CD8-positive, alpha-beta memory T cell (primary cell): Measurements from ENCODE around the gene PGBD5. TPM values are rescaled to one million over a fixed set of nuclear protein-coding genes. Genes with fewer than 3 reads are reported as not detected.
A peak's percentile ranks its signal among the peaks of the same experiment; 100 is the strongest.

Experiments used
- CTCF ChIA-PET: fragments of 350-600 bp; sonication (Branson Sonifier 250); formaldehyde crosslinking; loops from one replicate; lab custom pipeline; 2021; ENCODE audit warnings: antibody characterized with exemption; lab: Charles Lee
- POLR2A ChIA-PET: fragments of 350-600 bp; sonication (Branson Sonifier 250); formaldehyde crosslinking; loops from one replicate; lab custom pipeline; 2021; ENCODE audit warnings: antibody characterized with exemption; lab: Charles Lee
- DNase-seq, 5 donors: peaks; one replicate each; pipeline versions ENCODE4 v3.0.0 to v3.0.0-alpha.2; 2020 to 2022; ENCODE audit warnings: mixed read lengths in 1 of 5
- H3K27ac ChIP-seq: one replicate; pipeline ENCODE4 v1.7.0; 2013; ENCODE audit warnings: low read depth, mild to moderate bottlenecking, low read length, moderate library complexity
- H3K27me3 ChIP-seq: 2 replicates; pipeline ENCODE4 v1.7.0; 2013; ENCODE audit warnings: low read length, mild to moderate bottlenecking; ENCODE audit not compliant: insufficient read depth, poor library complexity, severe bottlenecking
- H3K36me3 ChIP-seq: 2 replicates; pipeline ENCODE4 v1.7.0; 2013; ENCODE audit warnings: mild to moderate bottlenecking, low read length, moderate library complexity; ENCODE audit not compliant: insufficient read depth
- H3K4me1 ChIP-seq: 2 replicates; pipeline ENCODE4 v1.7.0; 2013; ENCODE audit warnings: mild to moderate bottlenecking, low read length, moderate library complexity; ENCODE audit not compliant: insufficient read depth
- H3K4me3 ChIP-seq: 2 replicates; pipeline ENCODE4 v1.7.0; 2013; ENCODE audit warnings: mild to moderate bottlenecking, low read length
- H3K9me3 ChIP-seq: 2 replicates; pipeline ENCODE4 v1.7.0; 2013; ENCODE audit warnings: mild to moderate bottlenecking, low read length
- H3K27ac Mint-ChIP-seq, 8 donors: one replicate each; pipeline ENCODE4 v1.8.0; 2020 to 2021; ENCODE audit warnings: mixed read lengths in 8 of 8, mild to moderate bottlenecking in 6 of 8, inconsistent platforms in 3 of 8, moderate library complexity in 3 of 8
- H3K27me3 Mint-ChIP-seq, 2 donors: one replicate each; pipeline ENCODE4 v1.8.0; 2020 to 2021; ENCODE audit warnings: mixed read lengths in 2 of 2, mild to moderate bottlenecking in 1 of 2, moderate library complexity in 1 of 2
- H3K36me3 Mint-ChIP-seq, 3 donors: one replicate each; pipeline ENCODE4 v1.8.0; 2020 to 2021; ENCODE audit warnings: mixed read lengths in 3 of 3, inconsistent platforms in 1 of 3, mild to moderate bottlenecking in 1 of 3
- H3K4me1 Mint-ChIP-seq, 3 donors: one replicate each; pipeline ENCODE4 v1.8.0; 2020 to 2021; ENCODE audit warnings: mixed read lengths in 3 of 3, inconsistent platforms in 1 of 3, mild to moderate bottlenecking in 1 of 3
- H3K4me3 Mint-ChIP-seq, 7 donors: one replicate each; pipeline ENCODE4 v1.8.0; 2020 to 2021; ENCODE audit warnings: mixed read lengths in 7 of 7, mild to moderate bottlenecking in 6 of 7, moderate library complexity in 4 of 7, inconsistent platforms in 2 of 7
- H3K9me3 Mint-ChIP-seq, 5 donors: one replicate each; pipeline ENCODE4 v1.8.0; 2020 to 2022; ENCODE audit warnings: mixed read lengths in 5 of 5, mild to moderate bottlenecking in 3 of 5, moderate library complexity in 2 of 5, inconsistent platforms in 1 of 5
- polyA plus RNA-seq: library from polyadenylated mRNA; unstranded; fragments of 300-500 nt; fragmentation: Illumina TruSeq; gene quantifications from one replicate; pipeline ENCODE4 v1.2.3, GENCODE V29; 2021
- total RNA-seq, 2 experiments: library from RNA; stranded (reverse); gene quantifications; one replicate each; pipeline ENCODE4 v1.2.3, GENCODE V29; 2021

Gene PGBD5
- total and polyA plus RNA-seq, 3 experiments from 2014 or later: not detected

DNA sequence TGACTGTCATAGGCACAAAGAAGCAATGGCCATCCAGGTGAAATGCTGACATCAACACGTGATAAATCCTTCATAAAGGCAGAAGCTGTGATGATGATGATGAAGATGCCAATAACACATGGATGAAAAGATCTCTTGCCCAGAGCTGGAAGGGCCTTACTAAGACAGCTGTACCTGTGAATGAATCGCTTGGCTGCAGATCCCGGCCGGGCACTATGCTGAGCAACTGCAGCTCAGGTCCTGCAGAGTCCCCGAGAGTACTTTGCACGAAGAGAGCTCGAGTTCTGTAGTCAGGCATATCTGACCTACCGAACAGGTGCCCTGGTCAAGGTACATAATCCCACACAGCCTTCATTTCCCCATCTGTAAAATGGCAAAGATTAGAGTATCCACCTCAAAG lies 48.8 kb downstream of the PGBD5 start:
- Mint-ChIP-seq H3K27ac (no peak overlapping the region), H3K4me3 (no peak overlapping the region), H3K4me1 (peaks cover 0 to 2% (median 0%) of the 10 kb centered on the region in 3 donors), H3K36me3 (peaks cover 0 to 8% (median 0%) of the 10 kb centered on the region in 3 donors), H3K27me3 (peaks cover 22% of the 10 kb centered on the region in 2 donors), H3K9me3 (peaks cover 6 to 11% (median 10%) of the 10 kb centered on the region in 5 donors)
- Histone ChIP-seq H3K27me3 (no peaks in the 10 kb centered on the region), H3K36me3 (no peaks in the 10 kb centered on the region), H3K9me3 (no peaks in the 10 kb centered on the region), H3K4me3 (no peak overlapping the region), H3K27ac (no peak overlapping the region), H3K4me1 (no peaks in the 10 kb centered on the region)
- ChIA-PET POLR2A (no interaction called here), CTCF (no interaction called here)
- DNase-seq: no peak

GRCh38 chr1:230376296-230376695 lies 49.8 kb downstream of the PGBD5 start:
- H3K36me3 Mint-ChIP-seq: peaks cover 0 to 8% (median 0%) of the 10 kb centered on the region in 3 donors
- Histone ChIP-seq H3K27me3 (no peaks in the 10 kb centered on the region), H3K36me3 (no peaks in the 10 kb centered on the region), H3K27ac (no peak overlapping the region), H3K9me3 (no peaks in the 10 kb centered on the region), H3K4me1 (no peaks in the 10 kb centered on the region), H3K4me3 (no peak overlapping the region)
- POLR2A ChIA-PET: no interaction called here
- no peak overlapping the region for H3K4me3 Mint-ChIP-seq
- DNase-seq: no peak
- H3K4me1 Mint-ChIP-seq: peaks cover 0 to 5% (median 0%) of the 10 kb centered on the region in 3 donors
- CTCF ChIA-PET: no interaction called here
- H3K27ac Mint-ChIP-seq: no peak overlapping the region
- H3K9me3 Mint-ChIP-seq: peaks cover 6 to 11% (median 10%) of the 10 kb centered on the region in 5 donors
- peaks cover 14 to 15% of the 10 kb centered on the region in 2 donors for H3K27me3 Mint-ChIP-seq

GRCh38 chr1:230375780-230376179 lies 50.4 kb downstream of the PGBD5 start:
- no peak overlapping the region for H3K27ac ChIP-seq
- DNase-seq: no peak
- no peak overlapping the region for H3K27ac Mint-ChIP-seq
- peaks cover 6 to 11% (median 10%) of the 10 kb centered on the region in 5 donors for H3K9me3 Mint-ChIP-seq
- no peaks in the 10 kb centered on the region for H3K36me3 ChIP-seq
- ChIA-PET CTCF (interaction anchor here (0.7 kb wide), 1 partner anchor 1174 kb away, joined by 3 read pairs; no protein-coding TSS in a partner anchor), POLR2A (no interaction called here)
- no peaks in the 10 kb centered on the region for H3K9me3 ChIP-seq
- H3K4me3 Mint-ChIP-seq: no peak overlapping the region
- H3K4me1 ChIP-seq: no peaks in the 10 kb centered on the region
- no peak overlapping the region for H3K4me3 ChIP-seq
- peaks cover 0 to 8% (median 0%) of the 10 kb centered on the region in 3 donors for H3K36me3 Mint-ChIP-seq
- peaks cover 14 to 15% of the 10 kb centered on the region in 2 donors for H3K27me3 Mint-ChIP-seq
- H3K27me3 ChIP-seq: no peaks in the 10 kb centered on the region
- peaks cover 0 to 5% (median 0%) of the 10 kb centered on the region in 3 donors for H3K4me1 Mint-ChIP-seq

DNA sequence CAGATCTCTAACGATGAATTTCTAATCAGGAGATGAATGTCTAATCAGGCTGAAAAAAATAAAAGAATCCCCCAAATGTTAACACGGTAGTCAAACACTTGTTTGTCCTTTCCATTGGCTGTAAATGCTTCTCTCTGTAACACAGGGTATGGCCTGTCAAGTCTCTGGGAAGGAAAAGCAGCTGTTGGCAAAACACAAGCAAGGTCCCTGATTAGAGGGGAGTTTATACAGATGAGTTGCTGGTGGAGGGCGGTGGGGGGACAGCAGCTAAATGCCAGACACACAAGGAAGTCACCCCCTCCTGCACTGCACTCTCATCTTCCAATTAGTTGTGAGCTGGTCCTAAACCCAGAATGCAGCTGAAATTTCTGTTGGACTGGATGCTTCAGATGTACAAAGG lies 51.0 kb downstream of the PGBD5 start:
- CTCF ChIA-PET: interaction anchor here (0.7 kb wide), 1 partner anchor 1173 kb away, joined by 3 read pairs; no protein-coding TSS in a partner anchor
- Mint-ChIP-seq H3K4me3 (no peak overlapping the region), H3K36me3 (peaks cover 0 to 8% (median 0%) of the 10 kb centered on the region in 3 donors), H3K27ac (no peak overlapping the region), H3K9me3 (peaks cover 6 to 11% (median 10%) of the 10 kb centered on the region in 5 donors), H3K4me1 (peaks cover 0 to 5% (median 0%) of the 10 kb centered on the region in 3 donors), H3K27me3 (peaks cover 14 to 15% of the 10 kb centered on the region in 2 donors)
- POLR2A ChIA-PET: no interaction called here
- DNase-seq: no peak
- H3K27me3 ChIP-seq: no peaks in the 10 kb centered on the region
- H3K4me3 ChIP-seq: no peak overlapping the region
- H3K9me3 ChIP-seq: no peaks in the 10 kb centered on the region
- H3K4me1 ChIP-seq: no peaks in the 10 kb centered on the region
- H3K27ac ChIP-seq: no peak overlapping the region
- H3K36me3 ChIP-seq: no peaks in the 10 kb centered on the region

DNA sequence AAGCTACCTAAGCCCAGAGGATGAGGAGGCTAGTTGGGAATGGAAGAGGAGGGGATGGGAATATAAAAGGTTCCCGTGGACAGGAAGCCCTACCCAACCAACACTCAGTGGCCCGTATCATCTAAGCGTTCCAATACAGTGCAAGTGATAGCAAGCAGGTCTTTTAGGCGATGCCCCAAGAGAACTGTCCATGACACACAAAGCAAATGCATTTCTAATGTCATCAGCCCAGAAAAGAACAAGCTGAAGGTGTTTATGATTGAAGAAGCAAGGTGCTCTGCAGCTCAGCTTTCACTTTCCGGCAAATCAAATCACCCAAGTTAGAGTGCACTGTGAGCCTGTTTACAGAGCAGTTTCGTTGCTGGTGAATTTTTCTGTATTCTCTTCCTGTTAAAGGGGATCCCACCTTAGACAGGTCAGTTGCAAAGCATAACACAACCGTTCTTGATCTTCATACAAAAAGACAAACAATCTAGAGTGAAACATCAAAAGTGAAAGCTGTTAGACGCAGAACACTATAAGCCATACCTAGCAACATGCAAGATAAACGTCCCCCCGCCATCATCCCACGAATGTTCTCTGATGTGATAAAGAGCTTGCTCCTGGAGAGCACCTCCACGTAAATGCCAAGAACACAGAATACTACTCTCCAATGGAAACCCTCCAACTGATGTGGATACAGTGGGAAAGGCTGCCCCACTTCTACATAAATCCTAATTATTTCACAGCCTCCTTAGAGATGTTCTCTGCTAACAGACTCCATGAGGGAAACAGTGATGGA lies 54.0 kb downstream of the PGBD5 start:
- no peaks in the 10 kb centered on the region for H3K9me3 ChIP-seq
- no peak overlapping the region for H3K27ac Mint-ChIP-seq
- POLR2A ChIA-PET: no interaction called here

DNA sequence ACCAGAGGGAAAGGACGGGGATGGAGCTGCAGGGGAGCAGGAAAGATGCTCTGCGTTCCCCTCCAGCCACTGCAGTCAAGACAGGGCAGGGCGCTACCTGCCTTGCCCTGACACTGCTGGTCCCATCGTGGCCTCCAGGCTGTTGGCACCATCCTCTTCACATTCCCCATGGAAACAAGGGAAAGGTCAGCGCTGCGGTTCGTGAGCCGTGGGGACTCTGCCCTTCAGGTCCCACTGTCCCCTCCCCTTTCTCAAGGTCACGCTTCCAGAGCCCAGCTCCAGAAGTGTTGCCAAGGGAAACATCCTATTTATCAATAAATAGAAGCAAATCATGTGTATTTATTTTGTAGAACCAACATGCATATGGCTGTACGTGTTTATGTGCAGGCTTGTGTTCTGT lies 56.0 kb downstream of the PGBD5 start:
- H3K9me3 Mint-ChIP-seq: no peaks in the 10 kb centered on the region
- H3K9me3 ChIP-seq: no peaks in the 10 kb centered on the region
- H3K4me3 Mint-ChIP-seq: no peak overlapping the region
- no peak for DNase-seq
- H3K4me3 ChIP-seq: no peak overlapping the region
- no peak overlapping the region for H3K27ac Mint-ChIP-seq
- ChIA-PET CTCF (no interaction called here), POLR2A (no interaction called here)
- peaks cover 0 to 5% (median 0%) of the 10 kb centered on the region in 3 donors for H3K4me1 Mint-ChIP-seq
- H3K27me3 Mint-ChIP-seq: peaks cover 1 to 29% of the 10 kb centered on the region in 2 donors
- no peaks in the 10 kb centered on the region for H3K27me3 ChIP-seq
- no peaks in the 10 kb centered on the region for H3K4me1 ChIP-seq
- H3K36me3 ChIP-seq: no peaks in the 10 kb centered on the region
- H3K36me3 Mint-ChIP-seq: no peaks in the 10 kb centered on the region
- no peak overlapping the region for H3K27ac ChIP-seq

More for the DNA sequence above, 54.0 kb downstream of the PGBD5 start:
- H3K27me3 Mint-ChIP-seq: peaks cover 9 to 15% of the 10 kb centered on the region in 2 donors
- H3K4me3 Mint-ChIP-seq: peak overlapping the region in 1 of 7 donors; percentile 30
- Histone ChIP-seq H3K36me3 (no peaks in the 10 kb centered on the region), H3K27me3 (no peaks in the 10 kb centered on the region), H3K4me1 (no peaks in the 10 kb centered on the region), H3K4me3 (no peak overlapping the region), H3K27ac (no peak overlapping the region)
- H3K36me3 Mint-ChIP-seq: no peaks in the 10 kb centered on the region
- no peak for DNase-seq
- peaks cover 0 to 5% (median 0%) of the 10 kb centered on the region in 3 donors for H3K4me1 Mint-ChIP-seq
- H3K9me3 Mint-ChIP-seq: no peaks in the 10 kb centered on the region
- CTCF ChIA-PET: no interaction called here

GRCh38 chr1:230368871-230369270 lies 57.3 kb downstream of the PGBD5 start:
- H3K27ac ChIP-seq: no peak overlapping the region
- Mint-ChIP-seq H3K27me3 (peaks cover 3 to 32% of the 10 kb centered on the region in 2 donors), H3K9me3 (no peaks in the 10 kb centered on the region), H3K4me3 (no peak overlapping the region), H3K27ac (no peak overlapping the region), H3K36me3 (no peaks in the 10 kb centered on the region), H3K4me1 (peaks cover 0 to 5% (median 0%) of the 10 kb centered on the region in 3 donors)
- CTCF ChIA-PET: no interaction called here
- DNase-seq: no peak
- H3K9me3 ChIP-seq: no peaks in the 10 kb centered on the region
- no peaks in the 10 kb centered on the region for H3K27me3 ChIP-seq
- no peak overlapping the region for H3K4me3 ChIP-seq
- H3K36me3 ChIP-seq: no peaks in the 10 kb centered on the region
- no peaks in the 10 kb centered on the region for H3K4me1 ChIP-seq
- POLR2A ChIA-PET: no interaction called here

GRCh38 chr1:230368363-230368762 lies 57.8 kb downstream of the PGBD5 start:
- Histone ChIP-seq H3K27ac (no peak overlapping the region), H3K4me1 (no peaks in the 10 kb centered on the region), H3K36me3 (no peaks in the 10 kb centered on the region), H3K27me3 (no peaks in the 10 kb centered on the region), H3K9me3 (no peaks in the 10 kb centered on the region), H3K4me3 (no peak overlapping the region)
- ChIA-PET POLR2A (no interaction called here), CTCF (no interaction called here)
- DNase-seq: no peak
- H3K4me1 Mint-ChIP-seq: peaks cover 0 to 5% (median 0%) of the 10 kb centered on the region in 3 donors
- no peak overlapping the region for H3K27ac Mint-ChIP-seq
- no peaks in the 10 kb centered on the region for H3K36me3 Mint-ChIP-seq
- H3K27me3 Mint-ChIP-seq: peaks cover 3 to 36% of the 10 kb centered on the region in 2 donors
- no peak overlapping the region for H3K4me3 Mint-ChIP-seq
- H3K9me3 Mint-ChIP-seq: no peaks in the 10 kb centered on the region
